Measurements from ENCODE around the gene NEFH.
"Not testable (repeated sequence)": the region's sequence is repeated elsewhere in the genome, so short reads cannot be mapped to it uniquely, and the experiment has no call there.

Gene NEFH

GRCh38 chr22:29479417-29480261 lies at the start of gene NEFH:
TSS of gene NEFH (plus strand) at chr22:29480218. CDS start at chr22:29480263, 45 bp downstream.
- no peak for DNase-seq

DNA sequence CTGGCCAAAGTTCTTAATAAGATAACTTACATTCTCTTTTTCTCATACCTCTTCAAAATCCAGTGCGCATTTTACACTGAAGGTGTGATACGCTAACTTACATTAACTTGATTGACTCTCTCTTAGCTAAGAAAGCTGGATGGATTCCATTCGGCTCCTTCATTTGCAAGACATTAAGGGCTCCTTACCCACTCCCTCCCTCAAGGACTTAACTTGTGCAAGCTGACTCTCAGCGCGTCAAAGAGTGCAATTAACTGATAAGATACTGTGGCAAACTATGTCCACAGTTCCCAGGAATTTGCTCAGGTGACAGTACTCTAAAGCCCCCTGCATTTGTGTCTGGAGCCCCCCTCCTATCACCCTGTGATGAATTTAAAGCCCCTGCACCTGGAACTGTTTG lies 48.0 kb upstream of the NEFH start:
- DNase-seq: no peak

GRCh38 chr22:29433856-29434255 lies 46.2 kb upstream of the NEFH start:
- no peak for DNase-seq

GRCh38 chr22:29434288-29434687 lies 45.7 kb upstream of the NEFH start:
- DNase-seq: no peak

DNA sequence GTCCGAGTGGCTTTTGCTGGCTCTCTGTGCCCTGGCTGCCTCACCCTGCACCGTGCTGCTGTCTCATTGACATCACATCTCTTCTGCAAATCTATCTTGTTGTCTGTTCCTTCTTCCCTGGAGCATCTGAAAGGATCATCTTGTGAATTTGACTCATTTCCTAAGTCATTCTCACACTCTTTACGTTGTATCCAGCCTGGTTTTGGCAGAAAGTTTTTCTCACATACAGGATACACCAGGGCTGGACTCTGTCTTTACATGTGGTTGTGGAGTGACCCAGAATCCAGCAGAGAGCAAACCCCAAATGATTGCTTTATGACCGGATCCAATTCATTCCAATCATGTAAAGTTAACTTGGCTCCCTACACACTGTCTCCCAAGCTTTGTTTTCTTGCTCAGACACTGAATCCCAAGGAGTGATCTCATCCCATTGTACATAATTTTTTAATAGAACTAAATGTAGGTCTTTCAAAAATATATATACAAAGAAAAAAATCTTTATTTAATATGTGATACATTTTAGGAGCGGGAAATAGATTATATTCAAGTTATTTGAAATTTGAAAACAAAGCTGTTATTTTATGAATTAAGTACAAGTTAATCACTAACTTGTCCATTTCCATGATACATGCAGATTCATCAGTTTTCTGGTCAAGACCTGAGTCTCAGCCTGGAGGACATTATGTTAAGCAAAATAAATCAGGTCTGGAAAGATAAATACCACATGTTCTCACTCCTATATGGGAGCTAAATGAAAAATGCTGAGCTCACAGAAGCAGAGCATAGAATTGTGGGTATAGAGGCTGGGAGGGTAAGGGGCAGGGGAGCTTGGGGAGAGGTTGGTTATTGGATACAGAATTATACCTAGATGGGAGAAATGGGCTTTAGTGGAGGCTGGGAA lies 44.5 kb upstream of the NEFH start:
- DNase-seq: no peak

DNA sequence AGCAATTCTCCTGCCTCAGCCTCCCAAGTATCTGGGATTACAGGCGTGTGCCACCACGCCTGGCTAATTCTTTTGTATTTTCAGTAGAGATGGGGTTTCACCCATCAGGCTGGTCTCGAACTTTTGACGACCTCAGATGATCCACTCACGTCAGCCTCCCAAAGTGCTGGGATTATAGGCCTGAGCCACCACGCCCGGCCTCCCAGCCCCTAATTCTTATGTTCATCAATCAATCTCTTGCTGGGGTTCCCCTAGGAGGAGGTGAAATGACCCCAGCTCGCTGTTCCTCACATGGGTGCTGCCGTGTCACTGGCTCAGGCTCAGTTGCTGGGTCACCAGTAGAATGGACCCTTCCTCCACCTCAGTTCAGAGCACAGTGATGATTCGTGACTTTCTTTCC lies 41.7 kb upstream of the NEFH start, which contains the start of gene RFPL1:
RFPL1 (plus strand) TSS at position 301 of the 400 bp plus-strand sequence.
- not testable (repeated sequence) for DNase-seq

DNA sequence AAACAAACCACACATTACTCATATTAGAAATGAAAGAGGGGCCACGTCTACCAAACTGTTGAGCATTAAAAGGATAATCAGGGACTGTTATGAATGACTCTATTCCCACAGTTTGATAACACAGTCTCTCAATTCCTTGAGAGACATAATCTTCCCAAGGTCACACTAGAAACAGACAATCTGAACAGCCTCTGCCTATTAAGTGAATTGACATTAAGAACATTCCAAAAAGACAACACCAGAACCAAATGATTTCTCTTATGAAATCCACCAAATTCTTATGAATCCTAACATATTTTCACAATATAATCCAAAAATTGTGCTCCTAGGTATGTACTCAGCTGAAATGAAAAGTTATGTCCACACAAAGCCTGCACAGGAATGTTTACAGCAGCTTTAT lies 37.0 kb upstream of the NEFH start:
- no peak for DNase-seq

GRCh38 chr22:29443452-29443851 lies 36.6 kb upstream of the NEFH start:
- no peak for DNase-seq

GRCh38 chr22:29443861-29444792 lies 35.9 kb upstream of the NEFH start:
- no peak for DNase-seq

DNA sequence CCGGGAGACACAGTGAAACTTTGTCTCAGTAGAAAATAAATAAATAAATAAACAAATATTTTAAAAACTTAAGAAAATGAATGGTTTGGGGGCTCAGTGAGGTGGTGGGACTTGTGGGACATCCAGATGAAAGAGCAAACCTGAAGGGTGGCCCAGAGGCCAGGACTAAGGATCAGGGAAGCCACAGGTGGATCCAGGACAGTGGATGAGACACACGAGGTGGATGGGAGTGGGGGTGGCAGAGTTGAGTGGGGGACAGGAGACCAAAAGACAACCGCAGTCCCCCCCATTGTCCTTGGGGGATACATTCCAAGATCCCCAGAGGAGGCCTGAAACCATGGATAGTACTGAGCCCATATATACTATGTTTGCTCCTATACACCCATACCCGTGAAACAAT lies 34.5 kb upstream of the NEFH start:
- DNase-seq: no peak

DNA sequence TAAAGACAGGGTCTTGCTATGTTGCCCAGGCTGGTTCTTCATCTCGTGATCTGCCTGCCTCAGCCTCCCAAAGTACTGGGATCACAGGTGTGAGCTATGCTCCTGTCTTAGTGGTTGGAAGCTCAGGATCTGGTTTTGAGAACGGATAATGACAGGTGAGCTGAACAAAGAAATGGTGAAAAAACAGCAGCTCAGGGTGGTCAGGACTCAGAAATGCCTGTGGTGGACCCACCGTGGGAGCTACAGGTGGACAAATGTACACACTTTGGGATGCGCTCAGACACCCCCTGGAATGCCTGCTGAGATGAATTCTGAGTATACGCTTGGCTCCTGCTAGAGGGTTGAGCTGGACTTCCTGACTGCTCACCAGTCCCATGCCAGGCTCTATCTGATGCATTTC lies 32.1 kb upstream of the NEFH start:
- no peak for DNase-seq

DNA sequence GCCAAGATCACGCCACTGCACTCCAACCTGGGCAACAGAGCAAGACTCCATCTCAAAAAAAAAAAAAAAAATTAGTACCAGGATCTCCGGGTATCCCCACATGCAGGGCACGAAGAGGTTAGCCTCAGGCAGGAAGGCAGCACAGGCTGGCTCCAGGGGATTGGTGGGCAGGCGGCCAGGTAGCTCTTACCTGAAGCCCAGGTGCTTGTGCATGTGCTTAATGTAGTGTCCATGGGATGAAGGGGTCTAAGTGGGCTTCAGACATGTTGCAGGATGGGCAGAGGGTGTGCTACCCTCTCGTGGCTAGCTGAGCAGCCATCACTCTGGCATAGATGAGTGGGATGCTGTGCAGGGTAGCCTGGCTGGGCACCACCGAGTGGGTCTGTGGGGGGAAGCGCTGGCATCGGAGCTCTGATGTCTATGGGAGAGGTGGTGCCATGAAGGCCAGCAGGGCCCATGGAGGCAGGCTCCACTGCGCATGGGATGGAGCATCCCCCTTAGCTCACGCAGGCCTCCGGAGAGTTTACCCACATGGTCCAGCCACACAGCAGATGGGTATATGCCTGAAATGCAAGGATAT lies 30.6 kb upstream of the NEFH start:
- no peak for DNase-seq

DNA sequence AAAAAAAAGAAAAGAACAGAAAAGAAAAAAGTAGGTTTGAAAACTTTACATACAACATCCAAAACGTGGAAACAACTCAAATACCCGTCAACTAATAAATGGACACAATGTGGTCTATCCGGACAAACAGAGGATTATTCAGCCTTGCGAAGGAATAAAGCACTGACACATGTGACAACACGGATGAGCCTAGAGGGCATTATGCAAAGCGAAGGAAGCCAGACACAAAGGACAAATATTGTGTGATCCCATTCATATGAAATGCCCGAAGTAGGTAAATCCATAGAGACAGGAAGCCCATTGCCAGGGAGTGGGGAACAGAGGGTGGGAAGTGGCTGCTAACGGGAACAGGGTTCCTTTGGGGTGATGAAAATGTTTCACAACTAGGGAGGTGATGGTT lies 29.8 kb upstream of the NEFH start:
- no peak for DNase-seq

DNA sequence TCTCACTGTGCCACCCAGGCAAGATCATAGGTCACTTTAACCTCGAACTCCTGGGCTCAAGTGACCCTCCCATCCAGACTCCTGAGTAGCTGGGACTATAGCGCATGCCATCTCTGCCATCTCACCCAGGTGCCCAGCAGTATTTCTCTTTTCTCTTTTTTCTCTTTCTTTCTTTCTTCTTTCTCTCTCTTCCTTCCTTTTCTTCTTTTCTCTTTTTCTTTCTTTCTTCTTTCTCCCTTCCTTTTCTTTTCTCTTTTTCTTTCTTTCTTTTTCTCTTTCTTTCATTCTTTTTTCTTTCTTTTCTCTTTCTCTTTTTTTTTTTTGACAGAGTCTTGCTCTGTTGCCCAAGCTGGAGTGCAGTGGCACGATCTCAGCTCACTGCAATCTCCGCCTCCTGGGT lies 28.2 kb upstream of the NEFH start:
- no peak for DNase-seq

DNA sequence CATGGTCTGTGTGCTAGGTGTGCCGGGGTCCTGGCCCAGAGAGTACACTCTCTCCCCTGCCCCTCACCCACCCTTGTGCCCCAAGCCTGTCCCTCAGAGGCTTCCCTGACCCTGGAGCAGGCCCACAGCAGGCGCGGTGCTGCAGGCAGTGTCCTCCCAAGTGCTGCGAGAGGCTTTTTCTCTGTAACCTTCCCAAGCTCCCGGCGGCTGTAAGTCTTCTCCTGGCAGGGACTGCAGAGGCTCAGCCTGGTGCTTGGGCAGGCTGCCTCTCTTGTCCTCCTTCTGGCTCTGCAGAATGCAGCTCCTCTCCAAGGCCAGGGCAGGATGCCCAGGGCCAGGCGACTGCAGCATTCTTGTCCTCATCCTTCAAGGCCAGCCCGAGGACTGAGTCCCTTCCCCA lies 25.7 kb upstream of the NEFH start:
- DNase-seq: no peak

- DNase-seq: no peak
Measured at GRCh38 chr22:29456211-29456671, 23.8 kb upstream of the NEFH start.

- peak; percentile 16 for DNase-seq
Measured at GRCh38 chr22:29457730-29458129, 22.3 kb upstream of the NEFH start.

GRCh38 chr22:29458551-29458950 lies 21.5 kb upstream of the NEFH start:
- no peak for DNase-seq

DNA sequence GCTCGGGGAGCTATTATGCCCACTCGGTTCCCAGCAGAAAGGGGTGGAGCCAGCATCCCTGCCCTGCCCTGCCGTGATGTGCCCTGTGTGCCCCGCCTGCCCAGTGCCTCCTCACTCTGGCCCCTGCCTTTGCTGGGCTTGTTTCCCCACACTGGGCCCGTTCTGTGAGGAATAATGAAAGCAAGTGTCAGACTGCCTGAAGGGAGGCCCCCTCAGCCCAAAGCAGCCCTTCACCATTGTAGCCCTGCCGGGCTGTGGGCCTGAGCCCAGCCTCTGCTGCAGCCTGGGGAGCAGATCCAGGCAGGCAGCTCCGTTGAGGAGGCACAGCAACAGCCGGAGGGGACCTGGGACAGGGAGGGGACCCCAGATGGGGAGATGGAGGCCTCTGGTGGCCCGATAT lies 20.2 kb upstream of the NEFH start:
- DNase-seq: no peak

- DNase-seq: no peak
Measured at GRCh38 chr22:29461263-29461662, 18.8 kb upstream of the NEFH start.

DNA sequence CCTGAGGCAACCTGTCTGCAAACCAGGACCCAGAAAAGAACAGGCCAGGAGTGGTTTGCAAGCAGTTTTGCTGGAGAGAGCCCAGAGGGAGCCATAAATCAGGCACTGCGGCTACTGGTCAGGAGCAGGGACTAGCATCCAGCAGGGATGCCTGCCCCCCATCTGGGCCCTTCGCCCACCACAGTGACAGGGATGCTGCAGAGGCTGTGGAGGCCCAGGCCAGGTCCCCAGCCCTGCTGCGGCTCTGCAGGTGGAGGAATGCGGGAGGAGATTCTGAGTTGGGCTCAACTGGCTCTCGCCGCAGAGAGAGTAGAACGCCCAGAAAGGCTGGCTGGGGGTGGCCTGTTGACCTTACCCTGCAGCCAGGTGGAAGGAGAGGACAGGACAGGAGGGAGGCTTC lies 16.4 kb upstream of the NEFH start:
- DNase-seq: no peak

DNA sequence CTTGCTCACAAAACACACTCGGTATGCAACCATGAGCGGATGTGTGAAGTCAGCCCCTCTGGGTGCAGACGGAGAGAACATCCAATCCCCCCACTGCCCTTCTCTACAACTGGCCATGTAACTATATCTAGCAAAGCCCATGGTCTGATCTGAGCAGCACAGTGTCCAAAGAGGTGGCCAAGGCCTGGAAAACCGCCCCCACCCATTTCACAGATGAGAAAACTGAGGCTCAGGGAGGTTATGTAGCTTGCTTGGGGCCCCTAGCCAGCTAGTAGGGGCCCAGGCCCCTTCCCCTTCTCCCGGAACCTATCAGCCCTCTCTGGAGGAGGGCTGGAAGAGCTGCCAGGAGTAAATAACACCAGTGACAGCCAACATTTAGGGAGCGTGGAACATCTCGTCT lies 15.4 kb upstream of the NEFH start:
- no peak for DNase-seq
